NCI-H1417 (cell line): Measurements from ENCODE around the gene ELOVL7.
"Not testable (repeated sequence)": the region's sequence is repeated elsewhere in the genome, so short reads cannot be mapped to it uniquely, and the experiment has no call there.

ENCODE experiments used
- DNase-seq, 3 experiments: peaks; one replicate each; lab custom pipeline; 2025; lab: John Stamatoyannopoulos, UW

Gene ELOVL7

GRCh38 chr5:60715201-60715928 lies 128.7 kb downstream of the ELOVL7 start:
- not testable (repeated sequence) for DNase-seq

- DNase-seq: no peak
Observed at GRCh38 chr5:60712950-60713349, 131.1 kb downstream of the ELOVL7 start.

GRCh38 chr5:60711892-60712291 lies 132.2 kb downstream of the ELOVL7 start:
- not testable (repeated sequence) for DNase-seq

GRCh38 chr5:60710362-60710761 lies 133.7 kb downstream of the ELOVL7 start:
- no peak for DNase-seq

GRCh38 chr5:60705144-60705543 lies 138.9 kb downstream of the ELOVL7 start:
- no peak for DNase-seq

- no peak for DNase-seq
Observed at GRCh38 chr5:60703944-60704343, 140.1 kb downstream of the ELOVL7 start.
